H1 (cell line): ENCODE results near the gene ELMO1.

Experiments
- CHD2 ChIP-seq: IDR thresholded peaks from 2 replicates; pipeline ENCODE4 v1.6.1; 2012; ENCODE audit warnings: low read length, improper control_type of control experiment
- EP300 ChIP-seq, 2 experiments: IDR thresholded peaks; 1 replicate in 1 of 2; 2 replicates in 1 of 2; pipeline ENCODE4 v1.6.1; 2011 to 2012; ENCODE audit warnings: low read depth in 2 of 2, low read length in 2 of 2, mild to moderate bottlenecking in 2 of 2, borderline replicate concordance in 1 of 2, inconsistent platforms in 1 of 2, moderate library complexity in 1 of 2
- GABPA ChIP-seq: IDR thresholded peaks from 2 replicates; pipeline ENCODE4 v1.6.1; 2011; ENCODE audit warnings: mild to moderate bottlenecking, low read length, moderate library complexity, borderline replicate concordance; ENCODE audit not compliant: insufficient read depth
- KDM1A ChIP-seq: fragments of 200-600, 300-600 bp; sonication (generic); IDR thresholded peaks from 2 replicates; pipeline ENCODE4 v1.7.1; 2016; ENCODE audit warnings: mild to moderate bottlenecking, low read length, borderline replicate concordance
- RFX5 ChIP-seq: IDR thresholded peaks from 2 replicates; pipeline ENCODE4 v1.6.1; 2011; ENCODE audit warnings: low read depth, low read length, improper control_type of control experiment, borderline replicate concordance
- TF ChIP-seq, protein P1 (sequence below), 3 experiments: IDR thresholded peaks; 1 replicate in 2 of 3; 2 replicates in 1 of 3; pipeline versions ENCODE4 v1.5.1 to v1.6.1; 2011; ENCODE audit warnings: low read length in 3 of 3, mild to moderate bottlenecking in 3 of 3, inconsistent platforms in 2 of 3, low read depth in 1 of 3, moderate library complexity in 1 of 3; ENCODE audit not compliant: insufficient read depth in 1 of 3; ENCODE audit errors: control extremely low read depth in 1 of 3

DNA sequence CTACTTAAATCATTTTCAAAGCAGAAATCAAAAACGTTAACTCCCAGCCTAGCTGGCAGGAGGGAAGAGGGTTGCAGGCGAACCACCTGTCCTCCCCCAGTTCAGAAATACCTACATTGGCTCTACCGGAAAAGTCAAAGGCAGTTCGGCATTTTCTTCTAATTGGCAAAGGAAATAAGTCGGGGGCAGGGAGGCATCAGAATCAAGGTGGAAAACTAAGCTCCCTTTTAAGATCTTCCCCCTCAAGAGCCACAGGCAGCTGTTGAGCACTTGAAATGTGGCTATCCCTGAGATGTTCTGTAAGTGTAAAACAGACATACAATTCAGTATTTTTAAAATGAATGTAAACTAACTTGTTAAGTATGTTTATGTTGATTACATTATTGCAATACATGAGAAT lies 957 bp upstream of the ELMO1 start:
- TF ChIP-seq GABPA (no peak), KDM1A (no peak), EP300 (IDR thresholded peaks at IDR 0.05; ENCODE audit: borderline replicate concordance in 1 of 2, low read depth in 2 of 2, low read length in 2 of 2) (no peak), CHD2 (no peak), RFX5 (no peak)
- TF ChIP-seq, protein P1, sequence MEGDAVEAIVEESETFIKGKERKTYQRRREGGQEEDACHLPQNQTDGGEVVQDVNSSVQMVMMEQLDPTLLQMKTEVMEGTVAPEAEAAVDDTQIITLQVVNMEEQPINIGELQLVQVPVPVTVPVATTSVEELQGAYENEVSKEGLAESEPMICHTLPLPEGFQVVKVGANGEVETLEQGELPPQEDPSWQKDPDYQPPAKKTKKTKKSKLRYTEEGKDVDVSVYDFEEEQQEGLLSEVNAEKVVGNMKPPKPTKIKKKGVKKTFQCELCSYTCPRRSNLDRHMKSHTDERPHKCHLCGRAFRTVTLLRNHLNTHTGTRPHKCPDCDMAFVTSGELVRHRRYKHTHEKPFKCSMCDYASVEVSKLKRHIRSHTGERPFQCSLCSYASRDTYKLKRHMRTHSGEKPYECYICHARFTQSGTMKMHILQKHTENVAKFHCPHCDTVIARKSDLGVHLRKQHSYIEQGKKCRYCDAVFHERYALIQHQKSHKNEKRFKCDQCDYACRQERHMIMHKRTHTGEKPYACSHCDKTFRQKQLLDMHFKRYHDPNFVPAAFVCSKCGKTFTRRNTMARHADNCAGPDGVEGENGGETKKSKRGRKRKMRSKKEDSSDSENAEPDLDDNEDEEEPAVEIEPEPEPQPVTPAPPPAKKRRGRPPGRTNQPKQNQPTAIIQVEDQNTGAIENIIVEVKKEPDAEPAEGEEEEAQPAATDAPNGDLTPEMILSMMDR (IDR thresholded peaks at IDR 0.05; ENCODE audit: control extremely low read depth in 1 of 3, insufficient read depth in 1 of 3, low read depth in 1 of 3, low read length in 3 of 3): no peak
